ENCODE data around the gene IL1RL1. TPM values are rescaled to one million over a fixed set of nuclear protein-coding genes. Genes with fewer than 3 reads are reported as not detected.
A peak's percentile ranks its signal among the peaks of the same experiment; 100 is the strongest.
"Not testable (repeated sequence)": the region's sequence is repeated elsewhere in the genome, so short reads cannot be mapped to it uniquely, and the experiment has no call there.

IL1RL1 gene
- total RNA-seq, 1 donor from 2014 or later, result 3.8 TPM

DNA sequence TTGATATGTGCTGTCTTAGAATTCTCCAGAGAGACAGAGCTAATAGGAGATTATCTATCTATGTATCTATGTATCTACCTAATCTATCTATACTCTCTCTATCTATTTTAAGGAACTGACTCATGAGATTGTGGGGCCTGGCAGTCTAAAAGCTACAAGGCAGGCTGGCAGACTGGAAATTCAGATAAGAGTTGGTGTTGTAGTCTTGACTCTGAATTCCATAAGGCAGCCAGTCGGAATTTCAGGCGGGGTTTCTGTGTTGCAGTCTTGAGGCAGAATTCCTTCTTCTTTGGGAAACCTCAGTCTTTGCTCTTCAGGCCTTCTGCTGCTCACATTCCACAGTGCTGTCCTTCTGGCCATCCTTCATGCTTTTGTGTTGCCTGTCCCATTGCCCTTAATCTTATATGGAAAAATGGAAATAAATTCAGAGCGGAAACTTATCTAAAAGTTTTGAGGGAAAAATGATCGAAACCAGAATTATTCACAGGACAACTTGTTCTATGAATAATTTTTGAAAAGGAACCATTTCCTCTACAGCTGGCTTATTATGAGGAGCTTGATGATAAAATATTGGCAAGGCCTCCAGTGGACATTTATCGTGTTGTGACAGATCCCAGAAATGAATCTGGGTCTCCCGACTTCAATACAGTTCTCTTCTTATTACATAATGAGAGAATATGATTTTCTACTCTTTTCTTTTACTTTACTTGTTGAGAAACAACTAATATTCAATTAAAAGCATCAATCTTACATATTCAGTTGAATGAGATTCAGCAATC is 10.8 kb downstream of the IL1RL1 start:
- DNase-seq (ENCODE audit: low spot score), result no peak
- no peak for ATAC-seq
- intact Hi-C loops (cut with DNase I), result no loop called here

DNA sequence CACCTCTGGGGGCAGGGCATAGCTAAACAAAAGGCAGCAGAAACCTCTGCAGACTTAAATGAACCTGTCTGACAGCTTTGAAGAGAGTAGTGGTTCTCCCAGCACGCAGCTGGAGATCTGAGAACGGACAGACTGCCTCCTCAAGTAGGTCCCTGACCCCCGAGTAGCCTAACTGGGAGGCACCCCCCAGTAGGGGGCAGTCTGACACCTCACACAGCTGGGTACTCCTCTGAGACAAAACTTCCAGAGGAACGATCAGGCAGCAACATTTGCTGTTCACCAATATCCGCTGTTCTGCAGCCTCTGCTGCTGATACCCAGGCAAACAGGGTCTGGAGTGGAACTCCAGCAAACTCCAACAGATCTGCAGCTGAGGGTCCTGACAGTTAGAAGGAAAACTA is 13.6 kb downstream of the IL1RL1 start:
- ATAC-seq; DNase-seq (ENCODE audit: low spot score); intact Hi-C loops (cut with DNase I): not testable (repeated sequence)

DNA sequence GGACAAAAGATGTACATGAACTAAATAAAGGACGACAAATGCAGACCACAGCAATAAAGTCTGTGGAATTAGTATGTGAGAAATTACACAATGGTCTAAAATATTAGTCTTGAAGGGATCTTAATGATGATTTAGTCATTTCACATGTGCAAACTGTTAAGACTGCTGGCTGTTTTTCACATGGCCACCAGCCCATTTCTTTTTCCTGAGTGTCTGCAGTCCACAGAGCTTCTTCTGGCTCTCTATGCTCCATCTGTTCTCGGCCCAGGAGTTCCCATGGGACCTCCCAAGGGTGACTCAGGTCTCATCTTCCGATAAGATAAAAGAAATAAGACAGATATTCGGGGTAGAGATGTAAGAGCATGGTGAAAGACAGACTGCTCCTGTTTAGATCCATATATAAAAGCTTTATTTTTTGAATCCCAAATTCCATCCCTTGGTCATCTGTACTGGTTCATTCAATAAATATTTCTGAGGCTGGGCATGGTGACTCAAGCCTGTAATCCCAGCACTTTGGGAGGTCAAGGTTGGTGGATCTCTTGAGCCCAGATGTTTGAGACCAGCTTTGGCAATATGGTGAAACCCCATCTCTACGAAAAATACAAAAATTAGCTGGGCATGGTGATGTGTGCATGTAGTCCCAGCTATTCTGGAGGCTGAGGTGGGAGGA is 20.1 kb downstream of the IL1RL1 start:
- intact Hi-C loops (cut with DNase I), result no loop called here
- no peak for DNase-seq (ENCODE audit: low spot score)

DNA sequence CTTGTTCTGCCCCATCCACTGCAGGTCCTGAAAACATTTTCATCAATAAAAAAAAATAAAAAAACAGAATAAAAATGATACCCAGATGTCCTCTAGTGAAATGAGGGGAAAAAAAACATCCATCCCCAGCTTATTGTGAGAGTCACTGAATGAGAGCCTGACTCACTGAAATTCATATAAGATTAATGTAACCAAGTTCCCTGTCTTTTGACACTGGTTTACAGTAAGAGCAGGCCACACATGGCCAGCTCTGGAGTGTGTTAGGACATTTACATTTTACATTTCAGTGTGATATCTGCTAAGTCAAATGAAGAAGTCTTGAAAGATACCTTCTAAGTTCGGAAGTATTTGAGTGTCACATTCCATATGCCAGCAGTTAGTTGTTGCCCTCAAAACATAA is 23.1 kb downstream of the IL1RL1 start:
- intact Hi-C loops (cut with DNase I), result no loop called here
- DNase-seq (ENCODE audit: low spot score) (no peak), ATAC-seq (no peak)

More for the DNA sequence above, 20.1 kb downstream of the IL1RL1 start:
- ATAC-seq, result no peak

DNA sequence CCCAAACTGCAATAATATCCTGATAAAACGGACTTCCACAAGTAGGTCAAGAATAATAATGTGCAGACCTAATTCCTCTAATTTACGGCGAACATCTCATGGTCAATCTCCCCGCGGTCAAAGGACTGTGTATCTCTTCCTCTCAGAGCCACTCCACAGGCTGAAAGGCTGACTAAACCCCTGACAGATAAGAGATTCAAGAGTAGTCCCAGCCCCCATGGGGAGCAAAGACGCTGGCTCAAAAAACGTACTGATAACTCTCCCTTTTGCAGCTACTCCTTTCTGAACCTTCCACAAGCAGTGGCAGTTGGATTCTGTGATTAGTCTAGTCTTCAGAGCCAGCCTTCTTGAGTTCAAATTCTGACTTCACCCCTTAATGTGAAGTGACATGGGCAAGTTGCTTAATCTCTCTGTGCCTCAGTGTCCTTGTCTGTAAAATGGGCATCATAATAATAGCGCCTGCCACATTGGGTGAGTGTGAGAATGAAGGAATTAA is 24.6 kb downstream of the IL1RL1 start:
- intact Hi-C loops (cut with DNase I), result no loop called here
- ATAC-seq (no peak), DNase-seq (ENCODE audit: low spot score) (no peak)

DNA sequence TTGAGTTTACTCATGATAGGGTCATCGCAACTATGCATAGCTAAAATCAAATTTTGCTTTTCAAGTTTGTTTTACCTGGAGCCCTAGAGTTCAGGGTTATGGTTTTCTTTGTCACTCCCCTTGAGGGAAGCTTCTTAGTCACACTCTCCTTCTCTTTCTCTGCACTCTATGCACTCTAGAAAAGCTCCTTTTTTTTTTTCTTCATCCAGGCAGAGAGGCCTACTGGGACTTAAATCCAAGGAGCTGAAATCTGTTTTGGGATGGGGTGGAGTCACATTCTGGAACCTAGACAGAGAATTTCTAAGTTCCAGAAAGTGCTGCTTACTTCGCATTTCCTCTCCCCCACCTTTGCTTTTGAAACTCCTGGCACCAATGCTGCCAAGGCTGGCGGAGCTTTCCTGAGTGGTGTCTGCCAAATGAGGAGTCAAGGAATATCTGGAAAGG is 25.2 kb downstream of the IL1RL1 start:
- ATAC-seq (peak; percentile 17), DNase-seq (ENCODE audit: low spot score) (no peak)
- intact Hi-C loops (cut with DNase I), result no loop called here

DNA sequence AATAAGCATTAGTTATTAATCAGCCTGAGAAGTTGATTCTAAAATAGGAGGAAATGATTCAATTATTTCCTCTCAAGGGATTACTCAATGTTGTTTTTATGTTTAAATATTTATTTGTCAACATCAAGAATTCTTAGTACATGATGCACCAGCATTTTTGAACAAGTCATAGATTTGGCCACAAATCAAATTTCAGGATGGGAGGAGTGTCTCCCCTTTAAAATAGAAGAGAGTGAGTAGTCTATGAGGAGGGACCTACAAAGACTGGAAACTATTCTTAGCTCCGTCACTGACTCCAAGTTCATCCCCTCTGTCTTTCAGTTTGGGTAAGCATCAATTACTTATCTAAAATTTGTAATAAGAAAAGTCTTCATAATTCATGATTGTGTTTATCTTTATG is 25.6 kb downstream of the IL1RL1 start:
- ATAC-seq (no peak), DNase-seq (ENCODE audit: low spot score) (no peak)
- intact Hi-C loops (cut with DNase I), result no loop called here

DNA sequence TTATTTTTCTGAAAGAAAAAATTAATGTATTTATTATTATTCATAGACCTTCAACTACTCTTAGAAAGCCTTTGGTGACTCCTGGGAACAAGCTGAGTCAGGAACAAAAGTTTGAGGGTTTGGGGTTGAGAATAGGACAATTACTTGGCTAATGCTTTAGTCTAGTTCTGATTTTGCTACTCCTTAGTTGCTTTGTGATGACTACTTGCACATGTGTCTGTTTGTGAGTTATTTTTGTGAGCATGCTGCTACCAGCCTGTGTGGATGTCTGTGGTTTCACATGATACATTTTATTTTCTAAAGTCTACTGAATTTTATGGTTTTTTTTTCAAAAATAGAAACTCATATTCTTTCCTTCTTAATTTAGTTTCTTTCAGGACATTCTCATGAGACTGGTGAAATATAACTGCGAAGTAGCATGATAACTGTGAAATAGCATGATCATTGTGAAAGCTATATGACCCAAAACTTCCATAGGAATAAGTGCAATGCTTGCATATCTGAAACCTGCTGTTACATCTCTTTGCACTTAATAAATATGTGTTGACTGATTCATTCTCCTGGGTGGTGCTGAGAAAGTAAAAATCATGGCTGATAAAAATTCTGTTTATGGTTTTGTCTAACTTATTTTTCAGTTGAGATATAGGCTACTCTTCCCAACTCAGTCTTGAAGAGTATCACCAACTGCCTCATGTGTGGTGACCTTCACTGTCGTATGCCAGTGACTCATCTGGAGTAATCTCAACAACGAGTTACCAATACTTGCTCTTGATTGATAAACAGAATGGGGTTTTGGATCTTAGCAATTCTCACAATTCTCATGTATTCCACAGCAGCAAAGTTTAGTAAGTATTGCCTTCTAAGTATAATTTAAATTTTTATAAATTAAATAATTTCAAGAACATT is 26.4 kb downstream of the IL1RL1 start:
- ATAC-seq (no peak), DNase-seq (ENCODE audit: low spot score) (no peak)
- intact Hi-C loops (cut with DNase I), result no loop called here

DNA sequence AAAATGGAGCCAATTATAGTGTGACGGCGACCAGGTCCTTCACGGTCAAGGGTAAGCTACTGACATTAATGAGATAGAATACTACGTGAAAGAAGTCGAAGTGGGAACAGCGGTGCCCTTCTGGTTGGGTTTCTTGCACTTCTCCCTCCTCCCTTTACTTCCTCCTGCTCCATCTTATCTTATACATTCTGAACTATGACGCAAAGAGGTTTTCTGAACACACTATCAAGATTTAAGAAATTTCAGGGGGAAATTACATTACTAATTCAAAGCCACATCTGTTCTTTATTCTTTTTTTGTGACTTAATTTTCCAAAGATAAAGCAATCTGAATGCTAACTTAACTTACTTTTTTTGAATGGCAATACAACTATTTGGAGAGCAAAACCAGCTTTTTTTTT is 29.4 kb downstream of the IL1RL1 start:
- ATAC-seq, result no peak
- no peak for DNase-seq (ENCODE audit: low spot score)
- intact Hi-C loops (cut with DNase I), result no loop called here

DNA sequence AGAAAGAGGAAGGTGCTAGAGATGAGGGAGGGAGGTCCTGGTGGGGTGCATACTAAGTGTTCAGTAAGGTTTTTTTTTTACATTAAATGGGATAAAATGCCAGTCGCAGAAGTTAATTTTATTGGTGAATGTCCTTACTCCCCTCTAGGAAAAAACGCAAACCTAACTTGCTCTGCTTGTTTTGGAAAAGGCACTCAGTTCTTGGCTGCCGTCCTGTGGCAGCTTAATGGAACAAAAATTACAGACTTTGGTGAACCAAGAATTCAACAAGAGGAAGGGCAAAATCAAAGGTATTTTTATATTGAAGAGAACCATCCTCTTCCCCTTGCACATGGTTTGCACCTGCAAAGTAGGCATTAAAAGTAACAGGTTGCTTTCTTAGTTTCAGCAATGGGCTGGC is 31.5 kb downstream of the IL1RL1 start:
- intact Hi-C loops (cut with DNase I), result no loop called here
- ATAC-seq, result no peak
- no peak for DNase-seq (ENCODE audit: low spot score)

DNA sequence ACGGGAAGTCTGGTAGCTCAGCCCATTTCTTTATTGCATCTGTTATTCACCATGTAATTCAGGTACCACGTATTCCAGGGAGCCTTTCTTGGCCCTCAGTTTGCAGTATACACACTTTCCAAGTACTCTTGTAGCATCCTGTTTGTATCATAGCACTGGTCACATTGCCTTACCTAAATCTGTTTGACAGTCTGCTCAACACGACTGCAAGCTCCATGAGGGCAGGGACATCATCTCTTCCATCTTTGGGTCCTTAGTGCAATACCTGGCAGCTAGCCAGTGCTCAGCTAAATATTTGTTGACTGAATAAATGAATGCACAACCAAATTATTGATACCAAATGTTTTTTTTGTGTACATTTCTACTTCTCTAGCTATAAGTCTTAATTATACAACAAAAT is 33.0 kb downstream of the IL1RL1 start:
- intact Hi-C loops (cut with DNase I), result no loop called here
- no peak for ATAC-seq
- no peak for DNase-seq (ENCODE audit: low spot score)

DNA sequence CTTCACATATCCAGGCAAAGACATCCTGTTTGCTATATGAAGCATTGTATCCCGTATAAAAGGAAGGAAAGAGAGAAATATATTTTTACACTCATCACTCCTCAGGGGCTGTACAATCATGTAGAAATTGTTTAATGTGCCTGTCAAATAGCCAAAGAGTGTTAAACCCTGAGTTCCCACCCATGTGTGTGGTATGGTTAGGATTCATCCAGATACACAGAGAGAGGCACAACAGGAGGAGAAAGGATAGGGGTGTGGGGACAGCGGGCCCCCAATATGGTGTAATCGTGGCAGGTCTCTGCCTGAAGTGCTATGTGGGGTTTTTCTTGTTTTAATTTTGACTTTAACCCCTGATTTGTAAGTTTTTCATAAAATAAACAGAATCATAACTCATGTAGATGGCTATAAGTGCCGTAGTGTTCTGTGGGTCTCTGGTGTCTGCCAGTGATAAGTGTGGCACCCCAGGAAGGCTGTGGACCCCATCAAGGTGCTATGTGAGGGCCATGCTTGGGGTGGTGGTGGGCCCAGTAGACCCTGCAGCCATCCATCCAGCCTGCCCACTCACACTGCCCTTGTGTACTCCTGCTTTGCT is 34.1 kb downstream of the IL1RL1 start:
- intact Hi-C loops (cut with DNase I), result no loop called here
- DNase-seq (ENCODE audit: low spot score) (no peak), ATAC-seq (no peak)

DNA sequence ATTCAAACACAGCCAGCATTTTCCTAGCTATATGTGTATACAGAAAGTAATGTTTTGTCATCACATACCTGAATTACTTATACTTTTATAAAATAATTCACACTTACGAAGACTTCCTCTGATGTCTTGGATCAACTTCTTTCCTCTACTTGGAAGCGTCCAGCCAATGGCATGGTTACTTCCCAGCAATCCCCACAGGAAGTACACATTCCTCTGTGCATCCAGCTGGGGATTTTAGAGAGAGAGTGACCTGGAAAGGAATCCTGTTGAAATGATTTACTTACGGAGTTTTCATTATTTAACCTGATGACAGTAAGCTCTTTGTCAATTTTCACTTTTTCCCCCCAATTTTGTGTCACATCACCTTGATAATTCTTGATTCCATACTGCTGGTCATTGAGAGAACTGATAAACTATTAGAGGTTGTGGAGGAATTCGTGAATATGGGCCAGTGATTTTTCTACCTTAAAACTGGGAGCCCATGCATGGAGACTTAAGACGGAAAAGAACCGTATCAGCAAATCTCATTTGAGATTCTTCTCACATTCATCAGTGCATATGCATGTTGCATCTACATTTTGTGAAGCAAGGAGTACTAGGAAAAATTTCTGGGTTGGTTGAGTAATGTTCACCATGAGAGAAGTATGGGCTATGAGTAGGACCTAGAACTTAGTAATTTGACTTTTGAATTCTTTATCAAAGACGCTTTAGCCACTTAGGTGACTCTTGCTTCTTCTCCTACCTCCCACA is 35.2 kb downstream of the IL1RL1 start:
- intact Hi-C loops (cut with DNase I), result no loop called here
- no peak for ATAC-seq
- no peak for DNase-seq (ENCODE audit: low spot score)

DNA sequence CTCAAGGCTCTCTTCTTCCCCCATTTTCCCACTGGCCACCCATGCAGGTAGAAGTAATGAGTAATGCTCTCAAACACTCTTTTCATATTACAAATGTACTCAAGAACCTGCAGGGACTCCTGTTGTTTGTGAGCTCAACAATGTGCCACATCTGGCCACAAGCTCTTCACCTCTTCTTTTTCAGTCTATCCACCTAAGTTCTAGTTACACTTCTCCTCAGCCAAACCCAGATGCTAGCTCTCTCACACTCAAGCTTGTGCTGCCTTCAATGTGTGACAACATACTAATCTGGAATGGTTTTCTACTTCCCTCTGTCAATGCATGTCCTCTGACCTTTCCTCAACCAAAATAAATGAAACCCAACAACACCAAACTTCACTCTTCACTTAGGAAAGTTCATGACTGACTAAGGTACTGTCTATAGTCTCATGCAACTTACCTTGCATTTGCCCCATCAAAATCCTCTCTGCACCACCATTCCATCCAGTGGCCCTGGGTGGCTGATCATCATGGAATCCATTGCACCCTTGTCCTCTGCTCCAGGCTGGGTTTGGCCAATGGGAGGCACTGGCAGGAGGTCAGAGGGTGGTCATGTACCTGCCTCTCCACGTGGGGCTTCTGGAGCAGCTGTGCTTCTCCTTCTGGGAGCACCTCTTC is 38.9 kb downstream of the IL1RL1 start:
- DNase-seq (ENCODE audit: low spot score) (no peak), ATAC-seq (no peak)
- intact Hi-C loops (cut with DNase I), result no loop called here

DNA sequence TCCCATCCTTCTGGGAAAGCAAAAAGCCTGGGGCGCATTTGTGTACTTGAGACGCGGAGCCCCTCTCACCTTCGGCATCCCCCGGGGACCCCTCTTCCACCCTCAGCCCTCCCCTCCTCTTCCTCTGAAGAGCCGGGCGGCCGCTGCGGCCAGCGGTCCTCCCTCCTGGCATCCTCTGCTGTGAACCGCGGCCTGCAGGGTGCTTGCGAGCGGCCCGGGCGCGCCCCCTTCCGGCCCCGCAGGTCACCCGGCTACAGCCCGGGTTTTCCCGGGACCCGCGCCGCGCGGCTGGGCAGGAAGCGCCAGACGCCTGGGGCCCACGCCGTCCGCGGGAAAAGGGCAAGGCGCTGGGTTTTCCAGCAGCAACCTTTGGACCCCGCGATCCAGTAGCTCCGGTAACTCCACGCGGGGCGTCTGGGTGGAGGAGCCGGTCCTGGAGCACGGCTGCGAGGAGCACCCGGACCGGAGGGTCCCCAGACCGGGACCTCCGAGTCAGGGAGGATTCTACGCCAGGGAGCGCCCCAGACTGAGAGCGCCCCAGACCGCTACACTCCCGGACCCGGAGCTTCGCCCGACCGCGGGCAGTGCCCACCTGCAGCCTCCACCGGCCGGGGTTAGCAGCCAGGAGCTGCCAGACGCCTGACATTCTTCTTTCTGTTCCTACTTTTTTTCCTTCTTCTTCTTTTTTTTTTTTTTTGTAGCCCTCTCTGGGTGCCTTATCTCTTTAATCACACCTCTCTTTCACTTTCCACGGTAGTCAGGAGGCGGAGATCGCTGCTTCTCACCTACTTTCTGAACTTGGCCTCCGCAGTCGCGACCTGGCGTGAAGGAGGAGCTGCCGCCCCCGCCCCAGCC is 44.4 kb downstream of the IL1RL1 start, which contains the start of gene IL18R1:
TSS of gene IL18R1 (plus strand) at position 271 of the 855 bp plus-strand sequence. CDS start 6,865 bp downstream, outside the sequence.
- intact Hi-C loops (cut with DNase I), result no loop called here
- ATAC-seq (peak; percentile 97), DNase-seq (ENCODE audit: low spot score) (peak; percentile 86)

DNA sequence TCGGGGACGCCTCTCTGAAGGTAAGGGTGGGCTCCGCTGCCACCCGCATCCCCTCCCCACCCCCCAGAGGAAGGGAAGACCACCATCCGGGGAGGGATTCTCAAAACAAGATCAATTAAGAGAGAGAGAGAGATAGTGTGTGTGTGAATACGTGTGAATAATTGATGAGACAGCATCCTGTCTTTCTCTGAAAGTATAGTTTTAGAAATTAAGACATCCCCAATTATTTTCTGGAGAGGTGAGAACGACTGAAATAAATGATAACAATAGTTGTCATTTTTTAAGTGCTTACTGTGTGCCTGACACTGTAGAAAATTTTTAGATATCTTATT is 45.0 kb downstream of the IL1RL1 start:
- ATAC-seq (no peak), DNase-seq (ENCODE audit: low spot score) (no peak)
- intact Hi-C loops (cut with DNase I), result no loop called here

DNA sequence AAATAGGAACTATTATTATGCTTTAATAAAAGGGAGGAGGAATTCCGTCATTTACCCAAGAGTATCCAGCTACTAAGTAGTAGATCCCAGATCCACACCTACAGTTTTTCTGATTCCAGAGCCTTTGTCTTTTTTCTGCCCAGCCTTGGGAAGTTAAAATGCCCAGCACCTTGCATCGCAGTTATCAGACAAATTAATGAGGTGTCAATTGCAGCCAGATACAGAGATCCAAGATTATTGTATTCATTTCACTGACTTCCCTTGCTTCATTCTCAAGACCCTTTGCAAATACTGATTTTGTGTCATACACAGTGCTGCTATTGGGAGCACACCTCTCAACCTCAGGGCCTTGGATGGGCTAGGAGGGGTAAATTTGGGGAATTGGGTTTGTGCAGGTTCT is 45.4 kb downstream of the IL1RL1 start:
- intact Hi-C loops (cut with DNase I), result no loop called here
- DNase-seq (ENCODE audit: low spot score) (no peak), ATAC-seq (no peak)
